ENCODE measurements around the gene TMEM120B. TPM values are rescaled to one million over a fixed set of nuclear protein-coding genes. Genes with fewer than 3 reads are reported as not detected.
A peak's percentile ranks its signal among the peaks of the same experiment; 100 is the strongest.

TMEM120B gene
- total and polyA plus RNA-seq, 2 of the 4 experiments (the other 2 are of a cell fraction), result 10.6 to 18.4 TPM

GRCh38 chr12:121798787-121799155 is 86.2 kb downstream of the TMEM120B start:
- peak overlapping the region; percentile 78 for H2AK5ac ChIP-seq (ENCODE audit: low read depth, low read length)
- no peaks in the 10 kb centered on the region for H3K27me3 ChIP-seq (ENCODE audit: control insufficient read depth, insufficient read depth, low read length)
- peaks cover 11% of the 10 kb centered on the region for H4K20me1 ChIP-seq (ENCODE audit: insufficient read depth, low read length)
- TF ChIP-seq POLR2A (IDR thresholded peaks at IDR 0.05; ENCODE audit: low read depth, low read length) (no peak), RAD21 (IDR thresholded peaks at IDR 0.05; ENCODE audit: low read length) (no peak), CHD1 (IDR thresholded peaks at IDR 0.05; ENCODE audit: low read depth, low read length) (no peak), ELK1 (IDR thresholded peaks at IDR 0.05; ENCODE audit: borderline replicate concordance, low read depth, low read length) (no peak), FOS (IDR thresholded peaks at IDR 0.05; ENCODE audit: low read depth, low read length) (no peak), MAFK (IDR thresholded peaks at IDR 0.05; ENCODE audit: low read depth, low read length) (no peak), CEBPB (IDR thresholded peaks at IDR 0.05; ENCODE audit: low read depth, low read length) (no peak), CTCF (conservative IDR thresholded peaks at IDR 0.05; ENCODE audit: low read depth, low read length) (no peak), BHLHE40 (IDR thresholded peaks at IDR 0.05; ENCODE audit: low read depth, low read length) (no peak), NFE2L2 (IDR thresholded peaks at IDR 0.05; ENCODE audit: low read depth, low read length) (no peak), USF2 (IDR thresholded peaks at IDR 0.05; ENCODE audit: low read depth, low read length) (no peak), RFX5 (IDR thresholded peaks at IDR 0.05; ENCODE audit: low read depth, low read length) (no peak), MAZ (IDR thresholded peaks at IDR 0.05; ENCODE audit: borderline replicate concordance, low read depth, low read length) (no peak)
- H3K56ac ChIP-seq (ENCODE audit: extremely low read depth, insufficient read depth, low read length), result no peak overlapping the region; the same call in 1 of the 2 replicates
- peak overlapping the region; percentile 61 for H3K14ac ChIP-seq (replicated peaks; ENCODE audit: low read depth, low read length)
- ChIA-PET POLR2A (ENCODE audit: unreplicated experiment) (no interaction called here), CTCF (interaction anchor here (0.5 to 2.3 kb wide), 3 partner anchors 13 to 90 kb away, joined by 3 to 8 read pairs (median 3); partner anchors contain the start of gene PSMD9)
- H3K4ac ChIP-seq (ENCODE audit: low read depth, low read length), result peak overlapping the region; percentile 77
- H2BK120ac ChIP-seq (ENCODE audit: low read depth, low read length), result peak overlapping the region; percentile 5; the same call in 1 of the 2 replicates
- H3K9ac ChIP-seq (ENCODE audit: low read depth, low read length), result peak overlapping the region; percentile 67
- peak overlapping the region; percentile 95 for H2AK9ac ChIP-seq (replicated peaks; ENCODE audit: low read depth, low read length, poor library complexity)
- H3K27ac ChIP-seq (ENCODE audit: insufficient read depth, low read length), result peak overlapping the region; percentile 77
- no TSS peak for BruUV-seq (replicated peaks)
- peak overlapping the region; percentile 88 for H3K4me2 ChIP-seq (ENCODE audit: low read depth, low read length)
- H3K18ac ChIP-seq (ENCODE audit: low read depth, low read length), result no peak overlapping the region
- peak overlapping the region; percentile 78 for H4K91ac ChIP-seq (ENCODE audit: insufficient read depth, low read depth, low read length)
- H3K4me1 ChIP-seq (ENCODE audit: control insufficient read depth, insufficient read depth, low read length), result peaks cover 34% of the 10 kb centered on the region
- DNase-seq, result no peak
- H3K9me3 ChIP-seq (ENCODE audit: control insufficient read depth, insufficient read depth, low read length), result no peaks in the 10 kb centered on the region
- H4K8ac ChIP-seq (ENCODE audit: low read depth in 2 of 2, low read length in 2 of 2), result peak overlapping the region in 1 of 2 experiments; percentile 29; a peak in 3 of 4 replicates
- H4K5ac ChIP-seq (ENCODE audit: low read depth, low read length), result 0 out of 2 replicates have a peak overlapping the region, but pooled peaks have one; percentile 12
- intact Hi-C loops (cut with micrococcal nuclease), result loop anchor here (5.0 to 10.0 kb wide), 2 partner anchors 224 to 244 kb away; partner anchors contain the start of gene BCL7A
- WGBS, 2 experiments (ENCODE audit: extremely low coverage in 2 of 2, insufficient read length in 1 of 2), result 50% methylated on average over 6 of the region's 10 CpGs; no CpG with 5 or more reads in 1 of the 2 experiments
- dilution Hi-C loops (cut with HindIII; ENCODE audit: low sequenced_read_pairs, unreplicated experiment), result no loop called here
- in situ Hi-C loops (cut with MboI; ENCODE audit: low sequenced_read_pairs), result no loop called here
- H3K9me1 ChIP-seq (ENCODE audit: insufficient read depth, low read length), result peaks cover 4% of the 10 kb centered on the region; the same call in 1 of the 2 replicates
- H2BK15ac ChIP-seq (ENCODE audit: low read depth, low read length), result no peak overlapping the region
- peaks cover 6 to 57% of the 10 kb centered on the region in 2 experiments; a peak in 3 of 4 replicates for H3K79me1 ChIP-seq (ENCODE audit: low read depth in 1 of 2, low read length in 2 of 2)
- peaks cover 9% of the 10 kb centered on the region; the same call in 1 of the 2 replicates for H3K36me3 ChIP-seq (ENCODE audit: control insufficient read depth, insufficient read depth, low read length)
- no peak for ATAC-seq (ENCODE audit: low read depth)
- H3K4me3 ChIP-seq (ENCODE audit: insufficient read depth, low read depth, low read length), result peak overlapping the region; percentile 13; the same call in 1 of the 2 replicates
- H2AFZ ChIP-seq (replicated peaks; ENCODE audit: low read length, poor library complexity), result no peak overlapping the region
- 0 out of 2 replicates have a peak overlapping the region, but pooled peaks have one; percentile 18 for H2BK20ac ChIP-seq (ENCODE audit: low read depth, low read length)
- H2BK5ac ChIP-seq (ENCODE audit: low read depth, low read length, poor library complexity, severe bottlenecking), result peak overlapping the region; percentile 73
- H3K23ac ChIP-seq (ENCODE audit: low read depth, low read length), result peak overlapping the region; percentile 92

Measured in IMR-90 (cell line).